Hepatocyte (in vitro differentiated cells): ENCODE data around the gene ABCA13. TPM values are rescaled to one million over a fixed set of nuclear protein-coding genes. Genes with fewer than 3 reads are reported as not detected.

ENCODE experiments used
- DNase-seq: peaks from one replicate; pipeline ENCODE4 v3.0.0-alpha.2; 2016; ENCODE audit warnings: low spot score
- H2AFZ ChIP-seq: fragments of 200-600 bp; sonication (generic); 2 replicates; pipeline ENCODE4 v1.6.0; 2016; ENCODE audit warnings: antibody characterized with exemption, mild to moderate bottlenecking
- H3K27ac ChIP-seq: fragments of 200-600 bp; sonication (generic); 2 replicates; pipeline ENCODE4 v1.5.1; 2016; ENCODE audit warnings: mild to moderate bottlenecking
- H3K27me3 ChIP-seq: fragments of 200-600 bp; sonication (generic); 2 replicates; pipeline ENCODE4 v1.6.1; 2016
- H3K36me3 ChIP-seq: fragments of 200-600 bp; sonication (generic); replicated peaks from 2 replicates; pipeline ENCODE4 v1.5.1; 2016; ENCODE audit warnings: low read depth; ENCODE audit not compliant: insufficient read depth
- H3K4me1 ChIP-seq: fragments of 200-600 bp; sonication (generic); 2 replicates; pipeline ENCODE4 v1.5.1; 2016; ENCODE audit warnings: mild to moderate bottlenecking, moderate library complexity; ENCODE audit not compliant: insufficient read depth
- H3K4me2 ChIP-seq: fragments of 200-600 bp; sonication (generic); 2 replicates; pipeline ENCODE4 v1.6.0; 2016
- H3K4me3 ChIP-seq: fragments of 200-600 bp; sonication (generic); 2 replicates; pipeline ENCODE4 v1.5.1; 2016; ENCODE audit warnings: mild to moderate bottlenecking
- H3K79me2 ChIP-seq: fragments of 200-600 bp; sonication (generic); 2 replicates; pipeline ENCODE4 v1.6.0; 2017; ENCODE audit warnings: mild to moderate bottlenecking
- H3K9me2 ChIP-seq: fragments of 200-600 bp; sonication (generic); replicated peaks from 2 replicates; pipeline ENCODE4 v1.6.0; 2017; ENCODE audit warnings: mild to moderate bottlenecking; ENCODE audit not compliant: insufficient read depth
- H3K9me3 ChIP-seq: fragments of 200-600 bp; sonication (generic); 2 replicates; pipeline ENCODE4 v1.5.1; 2016; ENCODE audit warnings: low read depth, mild to moderate bottlenecking
- H4K20me1 ChIP-seq: fragments of 200-600 bp; sonication (generic); 2 replicates; pipeline ENCODE4 v1.6.0; 2016; ENCODE audit warnings: mild to moderate bottlenecking; ENCODE audit not compliant: insufficient read depth, poor library complexity, severe bottlenecking
- EZH2 ChIP-seq: fragments of 200-600 bp; sonication (generic); IDR thresholded peaks from 2 replicates; pipeline ENCODE4 v1.6.1; 2016; ENCODE audit warnings: antibody characterized with exemption, mild to moderate bottlenecking, borderline replicate concordance
- EZH2phosphoT487 ChIP-seq: fragments of 200-600 bp; sonication (generic); IDR thresholded peaks from one replicate; pipeline ENCODE4 v1.6.1; 2018; ENCODE audit warnings: antibody characterized with exemption, mild to moderate bottlenecking, low read depth, moderate library complexity; ENCODE audit not compliant: unreplicated experiment, severe bottlenecking
- WGBS: methylation state at CpG from one replicate; pipeline ENCODE4 v1.1.6; 2016; ENCODE audit warnings: low lambda C conversion rate; ENCODE audit errors: missing lambda C conversion rate; 5-methylcytosine and 5-hydroxymethylcytosine counted together
- polyA plus RNA-seq: library from polyadenylated mRNA; unstranded; fragments of >200 nt; fragmentation: Nextera tagmentation; extraction: Ambion mirVana; gene quantifications from 2 replicates; pipeline ENCODE4 v1.2.1, GENCODE V29; 2016
- total RNA-seq: library from RNA; depleted of rRNA; stranded (reverse); fragments of >200 nt; gene quantifications from 2 replicates; pipeline ENCODE4 v1.2.3, GENCODE V29; 2014
- TF ChIP-seq, protein P1 (sequence below): fragments of 200-600 bp; sonication (generic); IDR thresholded peaks from 2 replicates; pipeline ENCODE4 v1.5.1; 2016; ENCODE audit warnings: antibody characterized with exemption, mild to moderate bottlenecking; ENCODE audit not compliant: poor library complexity

The ABCA13 gene
- total and polyA plus RNA-seq, 2 experiments from 2014 or later, result 0.57 to 2.0 TPM

DNA sequence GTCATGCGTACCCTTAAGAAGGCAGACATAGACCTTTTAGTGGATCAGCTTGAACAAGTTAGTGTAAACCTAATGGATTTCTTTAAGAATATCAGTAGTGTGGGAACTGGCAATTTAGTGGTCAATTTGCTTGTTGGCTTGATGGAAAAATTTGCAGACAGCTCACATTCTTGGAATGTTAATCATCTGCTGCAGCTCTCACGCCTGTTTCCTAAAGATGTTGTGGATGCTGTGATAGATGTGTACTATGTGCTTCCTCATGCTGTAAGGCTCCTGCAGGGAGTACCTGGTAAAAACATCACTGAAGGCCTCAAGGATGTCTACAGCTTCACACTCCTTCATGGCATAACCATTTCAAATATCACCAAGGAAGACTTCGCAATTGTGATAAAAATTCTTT, 103.4 kb downstream of the ABCA13 start:
- no peak overlapping the region for H2AFZ ChIP-seq
- no peak overlapping the region for H3K4me2 ChIP-seq
- no peaks in the 10 kb centered on the region for H3K79me2 ChIP-seq
- no peak overlapping the region for H3K27ac ChIP-seq
- H3K4me3 ChIP-seq, result no peak overlapping the region
- no peaks in the 10 kb centered on the region for H3K27me3 ChIP-seq
- no peaks in the 10 kb centered on the region for H3K9me3 ChIP-seq
- TF ChIP-seq EZH2 (no peak), EZH2phosphoT487 (no peak)
- TF ChIP-seq, protein P1, sequence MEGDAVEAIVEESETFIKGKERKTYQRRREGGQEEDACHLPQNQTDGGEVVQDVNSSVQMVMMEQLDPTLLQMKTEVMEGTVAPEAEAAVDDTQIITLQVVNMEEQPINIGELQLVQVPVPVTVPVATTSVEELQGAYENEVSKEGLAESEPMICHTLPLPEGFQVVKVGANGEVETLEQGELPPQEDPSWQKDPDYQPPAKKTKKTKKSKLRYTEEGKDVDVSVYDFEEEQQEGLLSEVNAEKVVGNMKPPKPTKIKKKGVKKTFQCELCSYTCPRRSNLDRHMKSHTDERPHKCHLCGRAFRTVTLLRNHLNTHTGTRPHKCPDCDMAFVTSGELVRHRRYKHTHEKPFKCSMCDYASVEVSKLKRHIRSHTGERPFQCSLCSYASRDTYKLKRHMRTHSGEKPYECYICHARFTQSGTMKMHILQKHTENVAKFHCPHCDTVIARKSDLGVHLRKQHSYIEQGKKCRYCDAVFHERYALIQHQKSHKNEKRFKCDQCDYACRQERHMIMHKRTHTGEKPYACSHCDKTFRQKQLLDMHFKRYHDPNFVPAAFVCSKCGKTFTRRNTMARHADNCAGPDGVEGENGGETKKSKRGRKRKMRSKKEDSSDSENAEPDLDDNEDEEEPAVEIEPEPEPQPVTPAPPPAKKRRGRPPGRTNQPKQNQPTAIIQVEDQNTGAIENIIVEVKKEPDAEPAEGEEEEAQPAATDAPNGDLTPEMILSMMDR, result no peak
- H3K36me3 ChIP-seq, result no peaks in the 10 kb centered on the region
- no peaks in the 10 kb centered on the region for H4K20me1 ChIP-seq
- no peak for DNase-seq
- H3K4me1 ChIP-seq, result no peaks in the 10 kb centered on the region
- 78% methylated on average over 3 of the region's 3 CpGs for WGBS
- H3K9me2 ChIP-seq, result no peaks in the 10 kb centered on the region

DNA sequence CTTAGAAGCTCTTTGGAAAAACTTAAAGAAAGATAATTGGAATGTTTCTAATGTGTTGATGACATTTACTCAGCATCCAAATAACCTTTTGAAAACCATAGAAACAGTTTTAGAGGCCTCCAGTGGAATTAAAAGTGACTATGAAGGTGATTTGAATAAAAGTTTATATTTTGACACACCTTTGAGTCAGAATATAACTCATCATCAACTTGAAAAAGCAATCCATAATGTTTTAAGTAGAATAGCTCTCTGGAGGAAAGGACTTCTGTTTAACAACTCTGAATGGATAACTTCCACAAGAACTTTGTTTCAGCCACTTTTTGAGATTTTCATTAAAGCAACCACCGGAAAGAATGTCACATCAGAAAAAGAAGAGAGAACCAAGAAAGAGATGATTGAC, 108.2 kb downstream of the ABCA13 start:
- Histone ChIP-seq H3K4me1 (no peaks in the 10 kb centered on the region), H3K79me2 (no peaks in the 10 kb centered on the region), H3K4me3 (no peak overlapping the region), H2AFZ (no peak overlapping the region), H3K9me3 (no peaks in the 10 kb centered on the region), H3K9me2 (no peaks in the 10 kb centered on the region), H3K27me3 (no peaks in the 10 kb centered on the region), H3K36me3 (no peaks in the 10 kb centered on the region), H4K20me1 (no peaks in the 10 kb centered on the region), H3K27ac (no peak overlapping the region), H3K4me2 (no peak overlapping the region)
- WGBS, result 100% methylated on average over 1 of the region's 1 CpG
- no peak for DNase-seq
- TF ChIP-seq, protein P1, result no peak
- TF ChIP-seq EZH2phosphoT487 (no peak), EZH2 (no peak)

DNA sequence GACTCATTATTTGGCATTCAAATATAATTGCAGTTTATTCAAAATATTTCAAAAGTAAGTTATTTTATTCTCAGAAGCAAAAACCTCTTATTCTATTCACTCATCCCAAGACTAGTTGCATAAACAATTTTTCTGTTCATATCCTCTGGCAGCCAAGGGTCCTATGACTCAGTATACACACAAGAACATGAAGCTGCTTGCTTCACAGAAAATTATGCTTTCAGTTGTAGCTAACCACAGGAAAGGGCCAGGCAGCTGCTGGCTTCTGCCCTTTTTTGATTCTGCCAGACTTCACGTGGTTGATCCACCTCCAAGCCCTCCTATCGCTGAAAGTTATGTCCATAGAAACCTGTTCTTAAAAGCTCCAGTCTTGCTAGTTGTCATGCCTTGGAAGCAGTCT, 108.8 kb downstream of the ABCA13 start:
- H3K9me3 ChIP-seq, result no peaks in the 10 kb centered on the region
- H3K4me3 ChIP-seq, result no peak overlapping the region
- no peak overlapping the region for H3K27ac ChIP-seq
- H4K20me1 ChIP-seq, result no peaks in the 10 kb centered on the region
- no peak overlapping the region for H3K4me2 ChIP-seq
- H2AFZ ChIP-seq, result no peak overlapping the region
- H3K27me3 ChIP-seq, result no peaks in the 10 kb centered on the region
- DNase-seq, result no peak
- H3K79me2 ChIP-seq, result no peaks in the 10 kb centered on the region
- H3K36me3 ChIP-seq, result no peaks in the 10 kb centered on the region
- no peaks in the 10 kb centered on the region for H3K4me1 ChIP-seq
- 74% methylated on average over 2 of the region's 2 CpGs for WGBS
- TF ChIP-seq EZH2phosphoT487, result no peak
- TF ChIP-seq, protein P1, result no peak
- no peaks in the 10 kb centered on the region for H3K9me2 ChIP-seq

DNA sequence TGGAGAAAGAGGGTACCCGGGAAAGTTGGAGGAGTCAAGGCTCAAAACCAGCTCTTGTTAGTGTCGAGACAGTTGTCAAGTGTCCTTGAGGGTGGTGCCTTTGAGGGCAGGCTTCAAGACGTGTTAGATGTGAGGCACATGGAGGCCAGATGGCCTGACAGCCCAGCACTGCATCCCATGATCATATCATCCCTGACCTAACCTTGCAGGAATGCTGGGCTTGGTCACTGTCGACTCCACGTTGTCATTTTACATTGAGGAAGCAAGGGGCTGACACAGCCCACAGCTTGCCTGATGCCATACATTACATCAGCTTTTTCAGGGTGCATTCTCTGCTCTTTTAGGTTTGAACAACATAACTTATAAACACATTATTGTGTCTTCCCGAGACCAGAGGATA, 114.1 kb downstream of the ABCA13 start:
- Histone ChIP-seq H2AFZ (no peak overlapping the region), H3K27me3 (no peaks in the 10 kb centered on the region), H3K36me3 (no peaks in the 10 kb centered on the region), H3K4me2 (no peak overlapping the region), H3K79me2 (no peaks in the 10 kb centered on the region), H3K4me1 (no peaks in the 10 kb centered on the region), H3K9me2 (no peaks in the 10 kb centered on the region), H3K9me3 (no peaks in the 10 kb centered on the region), H4K20me1 (no peaks in the 10 kb centered on the region), H3K4me3 (no peak overlapping the region), H3K27ac (no peak overlapping the region)
- 55% methylated on average over 6 of the region's 6 CpGs for WGBS
- no peak for DNase-seq
- TF ChIP-seq, protein P1, result no peak
- TF ChIP-seq EZH2, result no peak
- TF ChIP-seq EZH2phosphoT487, result no peak
